ENCODE results near the gene UBE2J2.

The UBE2J2 gene

DNA sequence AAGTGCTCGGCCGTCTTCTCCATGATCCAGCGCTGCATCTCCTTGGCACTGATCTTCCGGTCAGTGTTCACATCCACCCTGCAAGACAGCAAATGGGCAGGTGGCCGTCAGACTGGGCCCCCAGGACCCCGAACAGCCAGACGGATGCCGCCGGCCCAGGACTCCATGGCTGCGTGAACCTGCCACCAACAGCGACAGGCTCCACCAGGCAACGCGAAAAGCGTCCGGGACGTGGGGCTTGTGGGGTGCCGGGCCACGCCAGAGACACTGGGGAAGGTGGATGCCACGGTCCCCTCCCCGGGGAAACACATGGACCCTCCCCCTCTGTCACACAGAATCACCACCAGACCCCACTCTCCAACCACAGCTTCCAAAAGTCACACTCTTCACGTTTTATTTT, 49.8 kb downstream of the UBE2J2 start:
- no peak for DNase-seq

DNA sequence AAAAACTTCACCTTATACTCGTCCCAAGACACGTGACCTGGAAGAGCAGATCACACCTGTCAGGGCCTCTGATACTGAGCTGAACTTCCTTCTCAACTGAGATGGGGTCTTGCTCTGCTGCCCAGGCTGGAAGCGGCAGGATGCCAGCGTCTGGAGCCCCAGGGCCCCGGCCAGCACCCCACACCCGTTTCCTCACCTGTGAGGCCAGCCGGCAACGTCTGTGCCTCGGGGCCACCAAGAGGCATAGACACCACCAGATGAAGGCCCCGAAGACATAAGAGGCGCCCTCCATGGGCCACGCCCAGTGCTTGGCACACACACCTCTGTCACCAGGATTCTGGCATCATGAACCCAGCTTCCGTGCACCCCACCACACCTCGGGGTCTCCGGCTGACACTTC, 50.3 kb downstream of the UBE2J2 start:
- no peak for DNase-seq

DNA sequence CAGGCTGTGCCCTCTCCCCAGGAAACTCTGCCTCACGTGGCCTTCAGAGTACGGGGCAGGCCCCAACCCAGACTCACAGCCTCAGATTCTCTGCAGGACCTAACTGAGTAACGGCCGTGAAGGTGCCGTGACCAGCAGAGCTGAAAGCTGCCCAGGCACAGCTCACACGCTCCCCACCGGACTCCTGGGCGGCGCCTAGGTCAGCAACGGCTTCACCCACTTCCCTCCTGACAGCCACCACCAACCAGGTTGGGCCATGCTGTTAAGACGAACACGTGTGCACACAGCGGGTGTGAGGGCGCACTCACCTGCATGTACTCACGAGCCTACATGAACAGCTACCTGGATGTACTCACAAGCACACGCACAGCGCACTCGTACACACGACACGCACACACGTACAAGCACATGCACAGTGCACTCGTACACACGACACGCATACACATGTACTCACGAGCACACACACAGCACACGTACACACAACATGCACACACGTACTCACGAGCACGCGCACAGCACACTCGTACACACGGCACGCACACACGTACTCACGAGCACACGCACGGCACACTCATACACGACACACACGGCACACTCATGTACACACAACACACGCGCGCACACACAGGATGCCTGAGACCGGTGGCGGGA, 51.0 kb downstream of the UBE2J2 start:
- no peak for DNase-seq

DNA sequence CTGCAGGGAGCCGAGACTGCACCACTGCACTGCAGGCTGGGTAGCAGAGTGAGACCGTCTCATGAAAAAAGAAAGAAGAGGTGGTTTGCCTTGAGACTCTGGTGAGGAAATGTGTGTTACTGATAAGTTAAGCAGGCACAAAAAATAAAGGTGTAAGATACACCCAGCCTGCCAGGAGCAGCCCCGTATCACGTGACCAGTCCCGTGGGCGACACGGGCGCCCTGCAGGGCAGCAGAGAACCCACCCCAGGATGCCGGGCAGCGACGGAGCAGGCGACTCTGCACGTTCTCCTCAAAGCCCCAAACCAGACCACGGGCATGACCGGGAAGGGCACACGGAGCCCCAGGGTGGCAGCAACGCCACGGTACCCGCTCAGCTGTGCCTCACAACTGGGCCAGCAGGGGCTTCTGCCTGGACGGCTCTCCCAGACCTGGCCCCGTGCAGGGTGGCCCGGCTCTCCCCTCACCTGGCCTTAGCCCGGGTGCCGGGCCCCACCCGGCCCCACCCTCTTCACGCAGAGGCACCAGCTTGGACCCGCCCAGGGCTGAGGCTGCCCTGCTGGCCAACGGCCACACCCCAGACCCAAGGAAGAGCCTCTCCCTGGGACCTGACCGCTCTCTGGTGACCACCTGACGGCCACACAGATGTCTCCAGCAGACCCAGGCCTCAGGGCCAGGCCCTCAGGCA, 51.6 kb downstream of the UBE2J2 start:
- DNase-seq = no peak

- no peak for DNase-seq
Measured at GRCh38 chr1:1220197-1220596, 53.5 kb downstream of the UBE2J2 start.

DNA sequence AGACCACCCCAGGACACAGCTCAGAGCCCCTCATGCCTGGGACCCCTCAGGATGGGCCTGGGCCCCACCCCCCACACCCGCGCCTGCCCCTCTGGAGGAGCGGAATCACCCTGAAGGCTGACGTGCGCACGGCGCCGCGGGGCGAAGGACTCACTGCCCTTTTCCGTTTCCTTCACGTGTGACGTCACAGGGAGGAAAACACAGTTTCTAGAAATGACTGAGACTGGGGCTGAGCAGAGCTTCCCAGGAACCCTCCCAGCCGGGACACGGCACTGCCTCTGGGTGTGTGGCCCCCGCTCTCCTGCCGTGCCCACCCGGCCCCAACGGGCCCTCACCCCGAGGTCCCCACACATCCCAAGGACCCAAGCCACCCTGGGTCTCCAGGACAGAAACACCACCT, 54.3 kb downstream of the UBE2J2 start:
- no peak for DNase-seq

- DNase-seq = no peak
Measured at GRCh38 chr1:1218524-1219200, 55.0 kb downstream of the UBE2J2 start.

GRCh38 chr1:1217621-1218523, 55.8 kb downstream of the UBE2J2 start:
- no peak for DNase-seq

DNA sequence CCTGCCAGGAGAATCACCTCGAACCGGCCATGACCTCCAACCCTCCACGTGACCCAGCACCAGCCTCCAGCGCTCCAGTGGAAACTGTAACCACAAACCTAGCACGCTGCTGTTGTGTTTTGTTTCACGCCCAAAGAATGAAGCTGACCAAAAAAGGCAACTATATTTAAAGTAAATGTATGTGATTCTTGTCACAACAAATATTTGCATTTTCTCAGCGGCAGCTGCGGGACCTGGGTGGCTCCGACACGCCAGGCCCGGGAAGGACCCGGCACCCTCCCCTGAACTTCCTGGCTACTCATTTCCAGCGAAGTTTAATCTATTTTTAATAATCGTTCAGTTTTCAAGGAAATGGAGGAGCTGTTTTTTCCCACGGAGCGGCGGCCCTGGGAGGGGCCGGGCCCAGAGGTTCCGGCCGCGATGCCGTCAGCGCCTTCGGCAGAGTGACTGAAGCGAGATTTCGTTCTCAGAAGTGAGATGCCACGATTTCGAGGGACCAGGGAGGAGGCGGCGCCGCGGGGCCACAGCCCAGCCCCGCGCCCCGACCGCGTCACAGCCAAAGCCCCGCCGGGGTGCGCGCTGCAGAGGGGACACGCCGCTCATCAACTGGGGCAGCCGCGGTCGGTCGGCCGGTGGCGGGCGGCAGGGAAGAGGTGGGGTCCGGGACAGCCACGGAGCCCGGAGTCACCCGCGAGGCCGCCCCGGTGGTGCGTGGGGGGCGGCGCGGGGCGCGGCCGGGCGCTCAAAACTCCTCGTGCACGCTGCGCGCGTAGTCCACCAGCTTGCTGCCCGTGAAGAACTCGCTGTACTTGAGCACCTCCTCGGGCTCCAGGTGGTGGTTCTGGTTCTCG, 56.7 kb downstream of the UBE2J2 start:
- no peak for DNase-seq

- DNase-seq = no peak
Measured at GRCh38 chr1:1215881-1216605, 57.6 kb downstream of the UBE2J2 start.

DNA sequence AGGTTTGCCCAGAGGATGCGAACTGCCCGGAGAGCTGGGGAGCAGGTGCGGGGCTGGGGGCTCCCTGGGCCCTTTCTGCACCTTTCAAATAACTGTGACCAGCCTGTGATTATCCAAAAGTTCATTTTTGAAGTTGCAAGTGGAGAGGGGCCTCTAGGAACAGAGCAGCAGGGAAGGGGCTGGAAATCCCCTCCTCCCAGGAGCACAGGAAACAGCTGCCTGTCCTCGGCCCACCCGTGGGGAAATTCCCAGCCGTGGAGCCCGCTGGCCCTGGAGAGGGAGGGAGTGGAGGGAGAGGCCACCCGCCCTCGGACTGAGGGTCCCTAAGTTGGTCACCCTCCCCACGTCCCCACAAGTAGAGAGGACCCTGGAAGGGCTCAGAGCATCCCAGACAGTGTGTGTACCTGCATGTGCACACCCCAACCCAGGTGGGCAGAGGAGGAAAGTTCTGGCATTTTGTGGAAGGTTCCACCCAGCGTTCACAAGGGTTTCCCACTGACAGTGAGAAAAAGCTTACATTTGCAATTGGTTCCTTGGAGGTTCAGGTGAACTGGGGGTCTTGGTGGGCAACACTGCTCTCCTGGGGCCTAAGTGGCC, 58.5 kb downstream of the UBE2J2 start:
- no peak for DNase-seq

GRCh38 chr1:1213345-1214265, 60.0 kb downstream of the UBE2J2 start, which contains the start of gene TNFRSF4:
Gene TNFRSF4 (minus strand): TSS chr1:1214153. CDS start chr1:1214127, 26 bp downstream.
- no peak for DNase-seq

DNA sequence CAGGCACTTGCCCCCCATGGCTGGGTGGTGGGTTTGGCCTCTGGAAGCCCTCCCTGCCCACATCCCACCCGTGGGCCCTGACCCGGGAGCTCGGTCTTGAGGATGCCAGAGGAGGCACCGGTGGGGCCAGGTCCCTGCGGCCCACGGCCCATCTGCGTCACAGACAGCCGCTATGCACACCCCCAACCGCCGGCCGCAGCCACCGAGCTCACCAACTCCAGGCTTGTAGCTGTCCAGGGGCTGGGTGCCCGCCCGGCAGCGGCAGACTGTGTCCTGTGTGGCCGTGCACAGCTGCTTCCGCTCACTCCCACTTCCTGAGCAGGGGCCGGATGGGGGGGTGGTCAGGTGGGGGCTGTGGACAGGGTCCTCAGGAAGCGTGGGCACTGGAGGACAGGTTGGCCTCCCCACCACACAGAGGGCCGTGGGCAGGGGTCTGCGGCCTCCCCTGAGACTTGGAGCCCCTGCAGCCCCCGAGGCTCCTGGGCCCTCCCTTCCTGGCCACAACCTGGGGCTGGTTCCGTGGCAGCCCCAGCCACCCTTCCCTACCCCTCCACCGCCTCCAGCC, 60.8 kb downstream of the UBE2J2 start:
- DNase-seq = peak; percentile 66

DNA sequence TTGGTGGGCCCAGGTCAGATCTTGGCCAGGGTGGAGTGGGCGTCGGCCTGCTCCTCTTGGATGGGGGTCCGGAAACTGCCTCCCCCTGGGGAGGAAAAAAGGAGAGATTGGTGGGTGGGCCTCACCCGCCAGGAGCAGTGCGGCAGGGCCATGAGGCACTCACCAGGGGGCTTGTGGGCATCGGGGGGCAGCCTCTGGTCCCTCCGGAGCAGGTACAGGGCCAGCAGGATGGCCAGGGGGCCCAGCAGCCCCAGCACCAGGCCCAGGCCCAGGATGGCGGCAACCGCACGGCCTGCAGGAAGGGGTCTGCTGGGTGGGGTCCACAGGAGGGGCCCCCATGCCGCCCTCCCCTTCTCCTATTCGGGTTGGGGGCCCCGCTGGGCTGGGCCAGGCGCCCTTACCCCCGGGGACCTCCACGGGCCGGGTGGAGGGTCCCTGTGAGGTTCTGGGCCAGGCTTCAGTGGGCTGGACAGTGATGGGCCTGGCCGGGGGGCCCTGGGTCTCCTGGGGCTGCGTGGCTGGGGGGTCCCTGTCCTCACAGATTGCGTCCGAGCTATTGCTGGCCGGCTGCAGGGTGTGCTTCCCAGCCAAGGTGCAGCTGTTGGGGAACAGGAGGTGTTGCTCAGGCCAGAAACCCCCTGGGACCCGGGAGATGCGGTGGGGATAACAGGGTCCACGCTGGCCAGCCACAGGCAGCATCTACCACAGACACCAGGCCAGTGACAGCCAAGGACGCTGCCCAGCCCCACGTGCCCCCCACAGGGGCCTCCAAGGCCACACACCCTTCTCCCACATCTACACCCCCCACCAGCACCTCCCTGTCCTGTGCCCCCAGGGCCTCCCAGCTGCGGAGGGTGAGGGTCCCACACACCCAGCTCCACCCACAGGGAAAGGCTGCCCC, 61.9 kb downstream of the UBE2J2 start:
- no peak for DNase-seq

DNA sequence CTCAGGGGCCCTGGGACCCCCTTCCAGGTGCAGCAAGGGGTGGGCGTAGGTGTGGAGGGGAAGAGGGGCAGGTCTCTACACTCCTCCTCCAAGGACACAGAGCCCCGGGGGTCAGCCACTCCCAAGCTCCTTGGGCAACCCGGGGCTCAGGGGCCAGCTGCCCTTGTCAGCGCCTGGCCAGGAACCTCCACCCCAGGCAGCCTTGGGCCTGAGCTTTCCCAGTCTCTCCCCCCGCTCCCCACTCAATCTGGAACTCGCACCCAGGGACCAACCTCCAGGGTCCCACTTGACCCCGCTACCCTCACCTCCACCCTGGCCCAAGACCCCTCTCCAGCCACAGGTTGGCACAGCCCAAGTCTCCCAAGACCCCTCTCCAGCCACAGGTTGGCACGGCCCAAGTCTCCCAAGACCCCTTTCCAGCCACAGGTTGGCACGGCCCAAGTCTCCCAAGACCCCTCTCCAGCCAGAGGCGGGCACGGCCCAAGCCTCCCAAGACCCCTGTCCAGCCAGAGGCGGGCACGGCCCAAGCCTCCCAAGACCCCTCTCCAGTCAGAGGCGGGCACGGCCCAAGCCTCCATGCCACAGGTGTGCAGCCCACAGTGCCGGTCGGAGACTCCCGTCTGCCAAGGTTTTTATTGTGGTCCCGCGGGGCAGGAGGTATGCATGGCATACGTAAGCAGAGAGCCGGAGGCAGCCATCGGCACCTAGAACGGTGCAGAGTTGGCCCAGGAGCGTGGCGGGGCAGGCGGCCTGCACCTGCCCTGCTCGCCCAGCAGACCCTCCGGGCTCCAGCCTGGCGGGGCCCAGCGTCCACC, 62.7 kb downstream of the UBE2J2 start:
- DNase-seq = no peak

- no peak for DNase-seq
Measured at GRCh38 chr1:1208713-1209433, 64.8 kb downstream of the UBE2J2 start.

GRCh38 chr1:1207571-1207892, 66.1 kb downstream of the UBE2J2 start:
- no peak for DNase-seq
